Esophagus muscularis mucosa (tissue), 4 donors: ENCODE data around the gene KRTDAP. TPM values are rescaled to one million over a fixed set of nuclear protein-coding genes. Genes with fewer than 3 reads are reported as not detected.

Source experiments
- DNase-seq: peaks from one replicate; pipeline ENCODE4 v3.0.0-alpha.2; 2017; ENCODE audit errors: extremely low spot score
- H3K27ac ChIP-seq, 4 donors: fragments of 200-600 bp; sonication (generic); replicated peaks in 1 of 4; 1 replicate in 3 of 4; 2 replicates in 1 of 4; pipeline ENCODE4 v1.5.1; 2016 to 2019; ENCODE audit warnings: mild to moderate bottlenecking in 1 of 4
- H3K27me3 ChIP-seq, 4 donors: fragments of 200-600 bp; sonication (generic); one replicate each; pipeline versions ENCODE4 v1.5.1 to v1.6.0; 2016 to 2019
- H3K36me3 ChIP-seq, 4 donors: fragments of 200-600 bp; sonication (generic); one replicate each; pipeline ENCODE4 v1.5.1; 2016 to 2019
- H3K4me1 ChIP-seq, 4 donors: fragments of 200-600 bp; sonication (generic); one replicate each; pipeline ENCODE4 v1.5.1; 2016 to 2019
- H3K4me3 ChIP-seq, 4 donors: fragments of 200-600 bp; sonication (generic); 1 replicate in 2 of 4; 2 replicates in 2 of 4; pipeline ENCODE4 v1.5.1; 2016 to 2019; ENCODE audit warnings: mild to moderate bottlenecking in 4 of 4, moderate library complexity in 1 of 4
- H3K9me3 ChIP-seq, 4 donors: fragments of 200-600 bp; sonication (generic); 1 replicate in 3 of 4; 2 replicates in 1 of 4; pipeline ENCODE4 v1.5.1; 2016 to 2019
- CTCF ChIP-seq, 3 experiments: fragments of 200-600 bp in 2 of 3; fragments of 450-650 bp in 1 of 3; sonication (generic) in 2 of 3; IDR thresholded peaks; one replicate each; pipeline ENCODE4 v1.5.1; 2017 to 2019; ENCODE audit warnings: antibody characterized with exemption in 3 of 3, mild to moderate bottlenecking in 2 of 3, moderate library complexity in 1 of 3
- EP300 ChIP-seq: sonication (generic); formaldehyde crosslinking; IDR thresholded peaks from one replicate; pipeline ENCODE4 v1.6.1; 2017; ENCODE audit warnings: antibody characterized with exemption
- POLR2A ChIP-seq: fragments of 450-650 bp; IDR thresholded peaks from one replicate; pipeline ENCODE4 v1.6.1; 2017; ENCODE audit warnings: antibody characterized with exemption, moderate library complexity, mild to moderate bottlenecking, low read depth
- POLR2AphosphoS5 ChIP-seq, 2 donors: sonication (generic); formaldehyde crosslinking; IDR thresholded peaks; one replicate each; pipeline ENCODE4 v1.6.1; 2017; ENCODE audit warnings: antibody characterized with exemption in 2 of 2
- WGBS: methylation state at CpG from one replicate; pipeline ENCODE4 v1.1.5; 2018; 5-methylcytosine and 5-hydroxymethylcytosine counted together
- intact Hi-C: fragments of 100-400 bp; cut with DNase I; formaldehyde crosslinking; loops from one replicate; pipeline ENCODE4 v1.15.1; 2023
- total RNA-seq, 4 donors: library from RNA; depleted of rRNA; stranded (reverse); fragments of >200 nt; gene quantifications; one replicate each; pipeline versions ENCODE4 v1.1.0 to v1.2.1, GENCODE V29; 2016

Gene KRTDAP
- total RNA-seq, 4 donors from 2014 or later: not detected

GRCh38 chr19:35506011-35506410 lies 15.7 kb upstream of the KRTDAP start:
- Histone ChIP-seq H3K27ac (no peak overlapping the region), H3K9me3 (no peaks in the 10 kb centered on the region), H3K36me3 (no peaks in the 10 kb centered on the region), H3K27me3 (peaks cover 0 to 74% (median 9%) of the 10 kb centered on the region in 4 donors), H3K4me1 (peaks cover 0 to 18% (median 14%) of the 10 kb centered on the region in 4 donors), H3K4me3 (no peak overlapping the region)
- intact Hi-C loops: no loop called here
- TF ChIP-seq EP300 (no peak), CTCF (IDR thresholded peaks at IDR 0.05) (no peak), POLR2A (no peak)
- 73% methylated on average over 7 of the region's 7 CpGs for WGBS
- no peak for DNase-seq

- 70% methylated on average over 4 of the region's 4 CpGs for WGBS
- Histone ChIP-seq H3K36me3 (no peaks in the 10 kb centered on the region), H3K4me3 (no peak overlapping the region), H3K27ac (no peak overlapping the region), H3K9me3 (no peaks in the 10 kb centered on the region), H3K27me3 (peaks cover 0 to 53% (median 0%) of the 10 kb centered on the region in 4 donors), H3K4me1 (no peaks in the 10 kb centered on the region)
- no peak for TF ChIP-seq EP300
- no peak for TF ChIP-seq POLR2A
- no peak for TF ChIP-seq CTCF (IDR thresholded peaks at IDR 0.05)
- no peak for TF ChIP-seq POLR2AphosphoS5 (IDR thresholded peaks at IDR 0.05)
- intact Hi-C loops: no loop called here
- DNase-seq: no peak
Observed at GRCh38 chr19:35502751-35503150, 12.5 kb upstream of the KRTDAP start.

GRCh38 chr19:35501684-35502083 lies 11.4 kb upstream of the KRTDAP start:
- 79% methylated on average over 15 of the region's 15 CpGs for WGBS
- intact Hi-C loops: no loop called here
- peaks cover 0 to 45% (median 0%) of the 10 kb centered on the region in 4 donors for H3K27me3 ChIP-seq
- H3K27ac ChIP-seq: no peak overlapping the region
- H3K4me1 ChIP-seq: no peaks in the 10 kb centered on the region
- no peak for DNase-seq
- TF ChIP-seq POLR2A: no peak
- no peak for TF ChIP-seq EP300
- TF ChIP-seq POLR2AphosphoS5 (IDR thresholded peaks at IDR 0.05): no peak
- TF ChIP-seq CTCF (IDR thresholded peaks at IDR 0.05): no peak
- H3K36me3 ChIP-seq: no peaks in the 10 kb centered on the region
- H3K9me3 ChIP-seq: no peaks in the 10 kb centered on the region
- no peak overlapping the region for H3K4me3 ChIP-seq

GRCh38 chr19:35500611-35501010 lies 10.3 kb upstream of the KRTDAP start:
- no peak for DNase-seq
- Histone ChIP-seq H3K36me3 (no peaks in the 10 kb centered on the region), H3K27ac (no peak overlapping the region), H3K9me3 (no peaks in the 10 kb centered on the region), H3K4me3 (no peak overlapping the region), H3K27me3 (peaks cover 0 to 38% (median 0%) of the 10 kb centered on the region in 4 donors), H3K4me1 (peaks cover 0 to 2% (median under 1%) of the 10 kb centered on the region in 4 donors)
- intact Hi-C loops: no loop called here
- WGBS: 87% methylated on average over 8 of the region's 10 CpGs
- no peak for TF ChIP-seq EP300
- TF ChIP-seq POLR2AphosphoS5 (IDR thresholded peaks at IDR 0.05): no peak
- no peak for TF ChIP-seq POLR2A
- no peak for TF ChIP-seq CTCF (IDR thresholded peaks at IDR 0.05)

- Histone ChIP-seq H3K36me3 (no peaks in the 10 kb centered on the region), H3K27me3 (peaks cover 0 to 41% (median 0%) of the 10 kb centered on the region in 4 donors), H3K4me1 (peaks cover 6 to 9% (median 7%) of the 10 kb centered on the region in 4 donors), H3K4me3 (no peak overlapping the region), H3K27ac (no peak overlapping the region), H3K9me3 (no peaks in the 10 kb centered on the region)
- TF ChIP-seq POLR2AphosphoS5 (IDR thresholded peaks at IDR 0.05) (no peak), CTCF (IDR thresholded peaks at IDR 0.05) (no peak), POLR2A (no peak), EP300 (no peak)
- intact Hi-C loops: loop anchor here (5.0 kb wide), 1 partner anchor 227 kb away; no protein-coding TSS in a partner anchor
- WGBS: 69% methylated on average over 6 of the region's 9 CpGs
- DNase-seq: no peak
Observed at GRCh38 chr19:35498984-35499527, 8.8 kb upstream of the KRTDAP start.
